ENCODE data around the gene TMEM45B.

GRCh38 chr11:129788278-129788677, 27.4 kb upstream of the TMEM45B start:
- no peak for TF ChIP-seq HDGF (IDR thresholded peaks at IDR 0.05; ENCODE audit: borderline replicate concordance)
- no peak for TF ChIP-seq TARDBP (IDR thresholded peaks at IDR 0.05)
- TF ChIP-seq SP1 (IDR thresholded peaks at IDR 0.05), result no peak
